Activated T-cell treated with anti-CD3 and anti-CD28 coated beads for 1 hour (primary cell): ENCODE data around the gene C1orf21.

ENCODE experiments used
- DNase-seq: peaks from one replicate; pipeline ENCODE4 v3.0.0-alpha.2; 2020; ENCODE audit warnings: low read depth

Gene C1orf21

GRCh38 chr1:184416946-184417345 lies 30.1 kb downstream of the C1orf21 start:
- no peak for DNase-seq

DNA sequence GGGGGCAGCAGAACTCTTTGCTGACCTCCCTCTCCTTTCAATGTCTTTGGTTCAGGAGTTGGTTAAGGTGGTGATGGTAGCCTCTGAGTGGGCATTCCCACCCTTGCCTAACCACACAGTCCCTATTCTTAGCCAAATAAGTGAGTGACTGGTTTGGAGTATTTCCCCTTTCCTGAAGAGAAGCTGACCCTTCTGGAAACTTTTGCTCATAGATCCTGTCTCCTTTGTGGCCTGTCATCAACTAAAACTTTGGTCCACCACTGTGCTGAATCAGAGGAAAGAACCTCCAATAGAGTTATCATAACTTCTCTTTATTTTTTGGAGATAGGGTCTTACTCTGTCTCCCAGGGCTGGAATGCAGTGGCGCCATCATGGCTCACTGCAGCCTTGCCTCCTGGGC lies 31.1 kb downstream of the C1orf21 start:
- no peak for DNase-seq

GRCh38 chr1:184418652-184419349 lies 32.0 kb downstream of the C1orf21 start:
- DNase-seq = no peak

- DNase-seq = no peak
These were observed 32.7 kb downstream of the C1orf21 start for GRCh38 chr1:184419350-184420161.

GRCh38 chr1:184422490-184423233 lies 35.8 kb downstream of the C1orf21 start:
- DNase-seq = no peak

- DNase-seq = no peak
These were observed 36.8 kb downstream of the C1orf21 start for GRCh38 chr1:184423649-184424048.

DNA sequence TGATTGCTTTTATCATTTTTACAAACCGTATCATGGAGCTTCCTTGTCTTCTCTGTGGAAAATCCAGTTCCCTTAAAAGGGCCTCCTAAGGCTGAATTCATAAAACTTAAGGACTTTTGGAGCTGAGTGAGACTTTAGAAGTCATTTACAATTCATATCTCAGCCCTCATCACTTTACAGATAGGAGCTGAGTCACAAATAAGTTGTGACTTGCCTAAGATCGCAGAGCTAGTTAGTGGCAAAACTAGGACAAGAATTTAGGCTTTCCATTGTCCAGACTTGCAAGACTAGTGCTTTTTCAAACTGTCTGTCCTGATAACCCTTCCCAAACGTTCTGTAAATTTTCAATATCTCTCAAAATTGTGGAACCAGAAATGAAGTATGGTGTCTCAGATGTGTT lies 37.3 kb downstream of the C1orf21 start:
- no peak for DNase-seq

- no peak for DNase-seq
These were observed 38.1 kb downstream of the C1orf21 start for GRCh38 chr1:184424945-184425344.

- no peak for DNase-seq
These were observed 38.8 kb downstream of the C1orf21 start for GRCh38 chr1:184425449-184426277.

GRCh38 chr1:184426278-184426674 lies 39.4 kb downstream of the C1orf21 start:
- DNase-seq = no peak

- DNase-seq = no peak
These were observed 40.9 kb downstream of the C1orf21 start for GRCh38 chr1:184427722-184428121.

- no peak for DNase-seq
These were observed 41.8 kb downstream of the C1orf21 start for GRCh38 chr1:184428604-184429003.

DNA sequence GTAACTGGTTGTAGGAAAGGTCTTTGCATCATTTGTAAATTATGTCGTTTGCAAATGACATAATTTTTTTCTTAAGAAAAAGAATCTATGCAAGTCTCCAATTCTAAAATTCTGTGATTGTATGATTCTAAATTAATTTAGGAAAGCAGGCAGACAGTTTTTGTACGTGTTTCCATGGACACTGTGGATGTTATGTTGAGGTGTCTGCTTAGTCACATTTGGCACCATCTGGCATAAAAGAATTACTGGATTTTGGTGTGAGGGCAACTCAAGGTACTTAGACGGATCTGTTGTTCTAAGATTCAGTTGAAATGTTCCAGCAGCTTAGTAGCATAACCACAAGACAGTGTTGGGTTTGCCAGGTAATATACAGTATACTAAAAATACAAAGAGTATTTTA lies 42.5 kb downstream of the C1orf21 start:
- DNase-seq = no peak

DNA sequence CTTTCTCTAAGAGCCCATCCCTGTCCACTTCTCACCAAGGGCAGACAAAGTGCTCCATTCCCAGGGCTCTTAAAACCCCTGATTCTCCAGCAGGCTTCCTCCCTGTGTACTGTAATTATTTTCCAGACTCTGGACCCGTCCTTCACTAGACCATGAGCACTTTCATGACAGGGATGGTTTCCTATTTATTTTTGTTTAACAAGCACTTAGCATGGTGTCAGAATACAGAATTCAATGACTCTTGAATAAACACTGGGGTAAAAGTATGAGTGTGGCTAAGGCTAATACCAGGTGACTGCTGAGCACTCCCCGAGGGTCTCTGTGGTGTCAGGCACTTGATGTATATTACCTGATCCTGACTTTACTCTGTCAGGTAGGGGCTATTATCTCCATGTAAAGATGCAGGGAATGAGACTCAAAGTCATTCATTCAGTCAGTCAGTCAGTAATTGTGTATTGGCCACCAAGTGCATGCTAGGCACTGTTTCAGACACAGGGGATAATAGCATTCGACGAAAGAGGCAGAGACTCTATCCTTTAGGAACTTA lies 47.2 kb downstream of the C1orf21 start:
- DNase-seq = no peak

DNA sequence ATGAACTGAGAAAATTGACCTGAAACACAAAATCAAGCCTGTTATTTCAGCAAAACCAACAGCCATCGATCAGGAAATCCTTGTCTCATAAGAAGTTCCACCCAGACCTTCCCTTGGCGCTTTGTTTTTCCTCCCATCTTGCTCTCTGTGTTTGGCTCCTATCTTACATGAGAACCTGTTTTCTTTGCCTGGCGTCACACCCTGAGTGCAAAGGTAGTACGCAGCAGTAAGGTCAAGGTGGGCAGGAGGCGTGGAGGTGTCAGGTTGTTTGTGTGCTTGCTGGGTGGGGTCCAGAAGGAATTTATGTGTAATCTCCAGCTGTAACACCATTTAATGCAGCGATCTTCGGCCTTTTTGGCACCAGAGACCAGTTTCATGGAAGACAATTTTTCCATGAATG lies 50.5 kb downstream of the C1orf21 start:
- DNase-seq = no peak

GRCh38 chr1:184438363-184438762 lies 51.5 kb downstream of the C1orf21 start:
- no peak for DNase-seq

GRCh38 chr1:184442260-184442659 lies 55.4 kb downstream of the C1orf21 start:
- DNase-seq = no peak

GRCh38 chr1:184443201-184443600 lies 56.4 kb downstream of the C1orf21 start:
- DNase-seq = no peak

- DNase-seq = no peak
These were observed 56.8 kb downstream of the C1orf21 start for GRCh38 chr1:184443624-184444023.

DNA sequence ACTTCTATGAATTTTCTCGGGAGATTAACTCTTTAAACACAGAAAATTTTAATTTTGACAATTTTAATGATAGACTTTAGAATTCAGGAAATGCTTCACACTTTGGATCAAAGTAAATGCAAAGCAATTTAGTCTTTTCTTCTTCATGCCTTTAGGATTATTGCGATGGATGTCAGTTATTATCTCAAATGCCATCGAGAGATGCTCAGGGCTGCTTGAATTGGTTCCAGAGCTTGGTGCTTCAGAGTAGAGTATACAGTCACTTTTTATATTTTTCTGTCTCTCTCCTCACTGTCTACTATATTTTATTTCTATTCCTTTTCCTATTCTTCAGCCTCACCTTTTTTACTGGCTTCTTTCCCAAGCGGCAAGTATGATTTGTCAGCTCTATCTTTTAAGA lies 59.2 kb downstream of the C1orf21 start:
- DNase-seq = no peak

- DNase-seq = no peak
These were observed 60.9 kb downstream of the C1orf21 start for GRCh38 chr1:184447651-184448185.
